Ishikawa (cell line): ENCODE measurements around the gene RICTOR.

Source experiments
- CREB1 ChIP-seq: IDR thresholded peaks from 2 replicates; pipeline ENCODE4 v1.6.1; 2012; ENCODE audit warnings: low read depth
- EP300 ChIP-seq: IDR thresholded peaks from 2 replicates; pipeline ENCODE4 v1.6.1; 2012; ENCODE audit warnings: borderline replicate concordance
- TAF1 ChIP-seq: IDR thresholded peaks from 2 replicates; pipeline ENCODE4 v1.6.1; 2012; ENCODE audit warnings: low read depth, mild to moderate bottlenecking

DNA sequence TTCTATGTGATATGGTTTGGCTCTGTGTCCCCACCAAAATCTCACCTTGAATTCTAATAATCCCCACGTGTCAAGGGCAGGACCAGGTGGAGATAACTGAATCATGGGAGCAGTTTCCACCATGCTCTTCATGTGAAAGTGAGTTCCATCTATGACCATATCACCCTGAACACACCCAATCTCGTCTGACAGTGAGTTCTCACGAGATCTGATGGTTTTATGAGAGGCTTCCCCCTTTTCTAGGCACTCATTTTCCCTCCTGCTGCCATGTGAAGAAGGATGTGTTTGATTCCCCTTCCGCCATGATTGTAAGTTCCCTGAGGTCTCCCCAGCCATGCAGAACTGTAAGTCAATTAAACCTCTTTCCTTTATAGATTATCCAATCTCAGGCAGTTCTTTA lies 64.2 kb downstream of the RICTOR start:
- no peak for TF ChIP-seq EP300
- TF ChIP-seq CREB1: no peak
- no peak for TF ChIP-seq TAF1
